ENCODE data around the gene SLC32A1. TPM values are rescaled to one million over a fixed set of nuclear protein-coding genes. Genes with fewer than 3 reads are reported as not detected.

SLC32A1 gene, protein sequence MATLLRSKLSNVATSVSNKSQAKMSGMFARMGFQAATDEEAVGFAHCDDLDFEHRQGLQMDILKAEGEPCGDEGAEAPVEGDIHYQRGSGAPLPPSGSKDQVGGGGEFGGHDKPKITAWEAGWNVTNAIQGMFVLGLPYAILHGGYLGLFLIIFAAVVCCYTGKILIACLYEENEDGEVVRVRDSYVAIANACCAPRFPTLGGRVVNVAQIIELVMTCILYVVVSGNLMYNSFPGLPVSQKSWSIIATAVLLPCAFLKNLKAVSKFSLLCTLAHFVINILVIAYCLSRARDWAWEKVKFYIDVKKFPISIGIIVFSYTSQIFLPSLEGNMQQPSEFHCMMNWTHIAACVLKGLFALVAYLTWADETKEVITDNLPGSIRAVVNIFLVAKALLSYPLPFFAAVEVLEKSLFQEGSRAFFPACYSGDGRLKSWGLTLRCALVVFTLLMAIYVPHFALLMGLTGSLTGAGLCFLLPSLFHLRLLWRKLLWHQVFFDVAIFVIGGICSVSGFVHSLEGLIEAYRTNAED
- 34.4 TPM for total RNA-seq

DNA sequence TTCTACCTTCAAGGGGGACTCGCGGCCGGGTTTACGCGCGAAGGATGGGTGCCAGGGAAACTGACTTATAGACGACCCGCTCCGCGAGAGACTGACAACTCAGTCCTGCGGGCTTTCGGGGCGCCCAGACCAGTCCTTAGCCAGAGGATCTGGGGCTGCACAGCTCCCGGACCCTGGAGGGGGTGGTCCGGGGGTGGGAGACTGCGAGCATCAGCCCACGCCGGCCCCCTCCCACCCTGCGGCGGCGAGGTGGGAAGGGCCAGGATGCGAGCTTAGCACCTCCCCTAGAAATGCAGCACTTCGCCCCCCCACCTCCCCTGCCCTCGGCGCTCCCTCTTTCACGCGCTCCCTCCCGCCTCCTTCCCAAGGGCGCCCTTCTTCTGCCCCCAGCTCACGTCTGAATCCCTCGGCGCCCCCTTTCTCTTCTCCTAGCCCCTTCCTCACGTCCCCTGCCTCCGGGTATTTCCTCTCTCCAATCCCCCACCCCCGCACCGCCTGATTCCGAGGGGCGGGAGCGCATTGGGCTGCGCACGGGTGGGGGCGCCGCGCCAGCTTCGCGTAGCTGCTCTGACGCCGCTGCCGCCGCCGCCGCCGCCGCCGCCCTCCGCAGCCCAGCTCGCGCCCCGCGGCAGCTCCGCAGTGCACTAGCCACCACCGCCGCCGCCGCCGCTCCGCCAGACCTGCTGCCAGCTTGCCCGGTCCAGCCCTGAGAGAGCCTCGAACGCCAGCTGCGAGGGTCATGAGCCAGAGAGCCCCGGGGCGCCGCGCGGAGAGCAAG is at the start of gene SLC32A1:
Gene SLC32A1, plus strand, starts transcription at position 639 of the 778 bp plus-strand sequence. CDS start 239 bp downstream, outside the sequence.

DNA sequence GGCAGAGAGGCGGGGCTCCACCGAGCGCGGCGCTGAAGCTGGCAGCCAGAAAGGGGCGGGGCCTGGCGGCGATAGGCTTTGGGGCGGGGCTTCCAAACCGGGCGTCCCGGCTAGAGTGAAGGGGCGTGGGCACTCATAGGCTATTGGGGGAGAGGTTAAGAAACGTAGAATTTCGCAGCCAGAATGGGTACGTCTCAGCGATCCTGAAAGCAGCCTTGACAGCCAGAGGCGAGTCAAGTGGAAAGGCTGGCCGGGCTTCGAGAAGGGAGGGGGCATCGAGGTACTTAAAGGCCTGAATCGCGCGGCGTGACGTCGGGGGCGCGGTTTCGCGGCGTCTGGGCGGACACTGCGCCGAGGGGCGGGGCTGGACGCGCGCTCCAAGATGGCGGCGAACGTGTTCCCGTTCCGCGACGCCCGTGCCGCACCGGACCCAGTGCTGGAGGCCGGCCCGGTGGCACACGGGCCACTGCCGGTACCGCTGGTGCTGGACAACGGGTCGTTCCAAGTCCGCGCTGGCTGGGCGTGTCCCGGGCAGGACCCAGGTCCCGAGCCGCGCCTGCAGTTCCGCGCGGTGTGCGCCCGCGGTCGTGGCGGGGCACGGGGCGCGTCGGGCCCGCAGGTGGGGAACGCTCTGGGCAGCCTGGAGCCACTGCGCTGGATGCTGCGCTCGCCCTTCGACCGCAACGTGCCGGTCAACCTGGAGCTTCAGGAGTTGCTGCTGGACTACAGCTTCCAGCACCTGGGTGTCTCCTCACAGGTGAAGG is 24.0 kb downstream of the SLC32A1 start, which contains the start of gene ACTR5:
Gene ACTR5, plus strand, starts transcription at position 364 of the 764 bp plus-strand sequence. Its CDS starts 19 bp downstream, at position 383.

Small RNAs within 50 kb of the gene (small RNA-seq; reads per million reads assigned to genes)
- not detected for gene RF00017

Other genes with a start within 250 kb of the SLC32A1 start
- gene ADIG, start 143.3 kb upstream of the SLC32A1 start, total RNA-seq = not detected
- gene ARHGAP40, start 122.7 kb upstream of the SLC32A1 start, total RNA-seq = not detected
- gene ACTR5, start 24.0 kb downstream of the SLC32A1 start, total RNA-seq = 9.0 TPM
- 19.6 TPM for gene PPP1R16B, start 81.2 kb downstream of the SLC32A1 start, total RNA-seq
- gene FAM83D, start 201.9 kb downstream of the SLC32A1 start, total RNA-seq = 4.8 TPM
- gene DHX35, start 237.9 kb downstream of the SLC32A1 start, total RNA-seq = 16.8 TPM

Data from diencephalon (tissue), 1 donor.